Measurements from ENCODE around the gene NRN1L. TPM values are rescaled to one million over a fixed set of nuclear protein-coding genes. Genes with fewer than 3 reads are reported as not detected.

Gene NRN1L
- total and polyA plus RNA-seq, 4 donors, result 0.14 to 0.33 (median 0.23) TPM

GRCh38 chr16:67848118-67848517 is 36.6 kb upstream of the NRN1L start:
- no peaks in the 10 kb centered on the region for H3K27me3 ChIP-seq (ENCODE audit: control insufficient read depth in 4 of 4, insufficient read depth in 4 of 4, low read length in 3 of 4)
- H3K36me3 ChIP-seq (ENCODE audit: control insufficient read depth in 4 of 4, insufficient read depth in 3 of 4, low read depth in 1 of 4, low read length in 3 of 4), result no peaks in the 10 kb centered on the region
- H3K4me1 ChIP-seq (ENCODE audit: control insufficient read depth in 4 of 4, insufficient read depth in 4 of 4, low read length in 3 of 4), result peaks cover 14 to 46% (median 38%) of the 10 kb centered on the region in 4 donors
- TF ChIP-seq HNF4G (IDR thresholded peaks at IDR 0.05), result no peak
- TF ChIP-seq RXRA (IDR thresholded peaks at IDR 0.05), result no peak
- no peak for TF ChIP-seq GABPA (IDR thresholded peaks at IDR 0.05 in 1 of 2, conservative IDR thresholded peaks at IDR 0.05 in 1 of 2)
- no peak for TF ChIP-seq ZBTB33 (IDR thresholded peaks at IDR 0.05)
- TF ChIP-seq FOXA2 (IDR thresholded peaks at IDR 0.05), result no peak
- no peak for TF ChIP-seq CTCF (IDR thresholded peaks at IDR 0.05; ENCODE audit: low read depth, low read length, missing input control)
- TF ChIP-seq TAF1 (conservative IDR thresholded peaks at IDR 0.05), result no peak
- peak overlapping the region in 1 of 2 donors; percentile 28 for H3K27ac ChIP-seq (ENCODE audit: low read depth in 1 of 2, low read length in 2 of 2)
- WGBS, result 93% methylated on average over 11 of the region's 11 CpGs
- H3K9ac ChIP-seq (ENCODE audit: low read depth in 1 of 2, low read length in 2 of 2), result peak overlapping the region in 1 of 2 donors; percentile 95
- no peak for DNase-seq (ENCODE audit: low spot score)
- peak overlapping the region in 2 of 3 donors; percentile 84 to 92 for H3K4me3 ChIP-seq (ENCODE audit: low read depth in 1 of 3, low read length in 3 of 3)
- no peaks in the 10 kb centered on the region for H3K9me3 ChIP-seq (ENCODE audit: control insufficient read depth in 4 of 4, low read length in 3 of 4)

GRCh38 chr16:67853670-67854069 is 31.0 kb upstream of the NRN1L start:
- no peak for DNase-seq (ENCODE audit: low spot score)
- H3K27ac ChIP-seq (ENCODE audit: low read depth in 1 of 2, low read length in 2 of 2), result no peak overlapping the region
- H3K4me1 ChIP-seq (ENCODE audit: control insufficient read depth in 4 of 4, insufficient read depth in 4 of 4, low read length in 3 of 4), result peaks cover 8 to 23% (median 18%) of the 10 kb centered on the region in 4 donors
- no peaks in the 10 kb centered on the region for H3K36me3 ChIP-seq (ENCODE audit: control insufficient read depth in 4 of 4, insufficient read depth in 3 of 4, low read depth in 1 of 4, low read length in 3 of 4)
- no peak for TF ChIP-seq REST (IDR thresholded peaks at IDR 0.05)
- TF ChIP-seq JUND (IDR thresholded peaks at IDR 0.05), result no peak
- TF ChIP-seq HNF4A (conservative IDR thresholded peaks at IDR 0.05), result no peak
- no peak for TF ChIP-seq GABPA (IDR thresholded peaks at IDR 0.05 in 1 of 2, conservative IDR thresholded peaks at IDR 0.05 in 1 of 2)
- TF ChIP-seq HNF4G (IDR thresholded peaks at IDR 0.05), result no peak
- TF ChIP-seq FOXA1 (IDR thresholded peaks at IDR 0.05), result no peak
- TF ChIP-seq ATF3 (IDR thresholded peaks at IDR 0.05), result no peak
- no peak for TF ChIP-seq NR2F2 (IDR thresholded peaks at IDR 0.05)
- no peak for TF ChIP-seq RXRA (IDR thresholded peaks at IDR 0.05)
- H3K4me3 ChIP-seq (ENCODE audit: low read depth in 1 of 3, low read length in 3 of 3), result no peak overlapping the region
- no peaks in the 10 kb centered on the region for H3K27me3 ChIP-seq (ENCODE audit: control insufficient read depth in 4 of 4, insufficient read depth in 4 of 4, low read length in 3 of 4)
- H3K9ac ChIP-seq (ENCODE audit: low read depth in 1 of 2, low read length in 2 of 2), result no peak overlapping the region
- H3K9me3 ChIP-seq (ENCODE audit: control insufficient read depth in 4 of 4, low read length in 3 of 4), result no peaks in the 10 kb centered on the region
- WGBS, result 100% methylated on average over 3 of the region's 3 CpGs
